ENCODE data around the gene TANC1. TPM values are rescaled to one million over a fixed set of nuclear protein-coding genes. Genes with fewer than 3 reads are reported as not detected.

The TANC1 gene
- total and polyA plus RNA-seq, 12 donors, result 17.8 to 90.5 (median 70.0) TPM

GRCh38 chr2:159272156-159272555 is 303.7 kb downstream of the TANC1 start:
- peaks cover 0 to 67% (median 16%) of the 10 kb centered on the region in 9 donors for H3K36me3 ChIP-seq
- no peak for DNase-seq
- H3K4me1 ChIP-seq, result peaks cover 0 to 10% (median 5%) of the 10 kb centered on the region in 9 donors
- no peaks in the 10 kb centered on the region for H3K27me3 ChIP-seq
- H3K4me3 ChIP-seq, result no peak overlapping the region
- no peak for TF ChIP-seq CTCF (IDR thresholded peaks at IDR 0.05)
- ATAC-seq, result no peak
- no peak overlapping the region for H3K27ac ChIP-seq
- H3K9me3 ChIP-seq, result peaks cover 0 to 4% (median 0%) of the 10 kb centered on the region in 11 donors
- intact Hi-C loops (cut with DNase I), result no loop called here
- 80 to 86% methylated on average over 5 of the region's 5 CpGs for WGBS, 2 donors

- Histone ChIP-seq H3K9me3 (peaks cover 0 to 4% (median 0%) of the 10 kb centered on the region in 11 donors), H3K36me3 (peaks cover 0 to 92% (median 16%) of the 10 kb centered on the region in 9 donors), H3K4me3 (no peak overlapping the region), H3K27ac (no peak overlapping the region), H3K4me1 (no peaks in the 10 kb centered on the region), H3K27me3 (no peaks in the 10 kb centered on the region)
- DNase-seq (no peak), ATAC-seq (no peak)
- intact Hi-C loops (cut with DNase I), result no loop called here
- 88 to 98% methylated on average over 1 of the region's 1 CpG for WGBS, 2 donors
- no peak for TF ChIP-seq CTCF (IDR thresholded peaks at IDR 0.05)
These were observed 306.7 kb downstream of the TANC1 start for GRCh38 chr2:159275111-159275510.

- Histone ChIP-seq H3K27me3 (no peaks in the 10 kb centered on the region), H3K36me3 (peaks cover 0 to 74% (median 8%) of the 10 kb centered on the region in 9 donors), H3K9me3 (no peaks in the 10 kb centered on the region), H3K27ac (no peak overlapping the region), H3K4me3 (no peak overlapping the region), H3K4me1 (peaks cover 0 to 6% (median under 1%) of the 10 kb centered on the region in 9 donors)
- no peak for TF ChIP-seq CTCF (IDR thresholded peaks at IDR 0.05)
- intact Hi-C loops (cut with DNase I), result loop anchor here in 2 of 10 donors (10.0 kb wide), 2 partner anchors 55 to 145 kb away; no protein-coding TSS in a partner anchor
- 96 to 97% methylated on average over 2 of the region's 2 CpGs for WGBS, 2 donors
- no peak for ATAC-seq
- DNase-seq, result no peak
These were observed 311.3 kb downstream of the TANC1 start for GRCh38 chr2:159279700-159280099.

- WGBS, 2 donors, result 97% methylated on average over 6 of the region's 6 CpGs
- peaks cover 0 to 65% (median 8%) of the 10 kb centered on the region in 9 donors for H3K36me3 ChIP-seq
- TF ChIP-seq CTCF (IDR thresholded peaks at IDR 0.05), result no peak
- no peak overlapping the region for H3K4me3 ChIP-seq
- intact Hi-C loops (cut with DNase I), result loop anchor here in 2 of 10 donors (10.0 kb wide), 2 partner anchors 56 to 146 kb away; no protein-coding TSS in a partner anchor
- ATAC-seq (no peak), DNase-seq (no peak)
- no peaks in the 10 kb centered on the region for H3K27me3 ChIP-seq
- no peak overlapping the region for H3K27ac ChIP-seq
- no peaks in the 10 kb centered on the region for H3K9me3 ChIP-seq
- H3K4me1 ChIP-seq, result peaks cover 0 to 18% (median 13%) of the 10 kb centered on the region in 9 donors
These were observed 312.6 kb downstream of the TANC1 start for GRCh38 chr2:159281002-159281401.

Small RNA genes within 50 kb of the gene (microRNA-seq; reads per million reads assigned to microRNA genes)
- gene MIR6888, result 0.51 to 2.4 reads per million in 2 donors

Other genes with a start within 250 kb of the TANC1 start
- not detected for gene DAPL1, start 173.3 kb upstream of the TANC1 start, total RNA-seq
- gene DAPL1, start 173.3 kb upstream of the TANC1 start, polyA plus RNA-seq, result under 1 TPM in 1 of 2 donors, not detected in 1; 0.87 TPM